Stimulated activated naive B cell treated with anti-CD40 and anti-IgM and Interleukin-4, amounts not matched to agents 10 μg/mL and 1 μg/mL and 100 μg/mL, for 72 hours (primary cell): ENCODE data around the gene ULK3.

Experiments used
- ATAC-seq, 2 donors: fragments of 150-1000 bp; cut with Tn5 transposase; replicated peaks; 2 replicates each; pipeline ENCODE4 v1.10.0; 2021; ENCODE audit warnings: moderate library complexity in 1 of 2
- DNase-seq: peaks from one replicate; pipeline ENCODE4 v3.0.0; 2021
- H3K27ac Mint-ChIP-seq: one replicate; pipeline ENCODE4 v1.8.0; 2022; ENCODE audit warnings: mild to moderate bottlenecking, mixed read lengths
- H3K27me3 Mint-ChIP-seq, 2 donors: one replicate each; pipeline ENCODE4 v1.8.0; 2022; ENCODE audit warnings: mixed read lengths in 2 of 2
- H3K36me3 Mint-ChIP-seq, 2 donors: one replicate each; pipeline ENCODE4 v1.8.0; 2022; ENCODE audit warnings: mixed read lengths in 2 of 2, mild to moderate bottlenecking in 1 of 2
- H3K4me1 Mint-ChIP-seq, 2 donors: one replicate each; pipeline ENCODE4 v1.8.0; 2022; ENCODE audit warnings: mixed read lengths in 2 of 2, mild to moderate bottlenecking in 1 of 2
- H3K4me3 Mint-ChIP-seq, 2 donors: one replicate each; pipeline ENCODE4 v1.8.0; 2022; ENCODE audit warnings: mild to moderate bottlenecking in 2 of 2, mixed read lengths in 2 of 2, moderate library complexity in 1 of 2
- H3K9me3 Mint-ChIP-seq, 2 donors: one replicate each; pipeline ENCODE4 v1.8.0; 2022; ENCODE audit warnings: mixed read lengths in 2 of 2, mild to moderate bottlenecking in 1 of 2

Gene ULK3

DNA sequence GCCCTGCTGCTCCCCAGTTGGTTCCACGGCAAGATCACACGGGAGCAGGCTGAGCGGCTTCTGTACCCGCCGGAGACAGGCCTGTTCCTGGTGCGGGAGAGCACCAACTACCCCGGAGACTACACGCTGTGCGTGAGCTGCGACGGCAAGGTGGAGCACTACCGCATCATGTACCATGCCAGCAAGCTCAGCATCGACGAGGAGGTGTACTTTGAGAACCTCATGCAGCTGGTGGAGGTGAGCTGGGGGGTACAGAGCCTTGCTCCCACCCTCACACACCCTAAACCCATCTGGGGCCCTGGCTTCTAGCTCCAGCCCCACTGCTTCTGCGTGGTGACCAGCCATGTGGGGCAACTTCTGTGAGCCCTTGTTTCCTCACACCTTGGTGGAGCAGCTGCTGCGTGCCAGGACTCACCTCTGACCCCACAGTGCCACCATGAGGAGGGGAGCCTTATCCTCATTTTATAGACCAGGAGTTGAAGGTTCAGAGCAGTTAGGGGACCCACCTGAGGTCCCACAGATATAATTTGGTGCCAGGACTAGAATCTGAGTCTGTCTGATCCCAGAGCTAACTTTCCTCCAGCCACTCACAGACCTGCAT, 43.6 kb downstream of the ULK3 start:
- H3K36me3 Mint-ChIP-seq, result peaks cover 31 to 71% of the 10 kb centered on the region in 2 donors
- peak; percentile 32 to 38 for ATAC-seq

DNA sequence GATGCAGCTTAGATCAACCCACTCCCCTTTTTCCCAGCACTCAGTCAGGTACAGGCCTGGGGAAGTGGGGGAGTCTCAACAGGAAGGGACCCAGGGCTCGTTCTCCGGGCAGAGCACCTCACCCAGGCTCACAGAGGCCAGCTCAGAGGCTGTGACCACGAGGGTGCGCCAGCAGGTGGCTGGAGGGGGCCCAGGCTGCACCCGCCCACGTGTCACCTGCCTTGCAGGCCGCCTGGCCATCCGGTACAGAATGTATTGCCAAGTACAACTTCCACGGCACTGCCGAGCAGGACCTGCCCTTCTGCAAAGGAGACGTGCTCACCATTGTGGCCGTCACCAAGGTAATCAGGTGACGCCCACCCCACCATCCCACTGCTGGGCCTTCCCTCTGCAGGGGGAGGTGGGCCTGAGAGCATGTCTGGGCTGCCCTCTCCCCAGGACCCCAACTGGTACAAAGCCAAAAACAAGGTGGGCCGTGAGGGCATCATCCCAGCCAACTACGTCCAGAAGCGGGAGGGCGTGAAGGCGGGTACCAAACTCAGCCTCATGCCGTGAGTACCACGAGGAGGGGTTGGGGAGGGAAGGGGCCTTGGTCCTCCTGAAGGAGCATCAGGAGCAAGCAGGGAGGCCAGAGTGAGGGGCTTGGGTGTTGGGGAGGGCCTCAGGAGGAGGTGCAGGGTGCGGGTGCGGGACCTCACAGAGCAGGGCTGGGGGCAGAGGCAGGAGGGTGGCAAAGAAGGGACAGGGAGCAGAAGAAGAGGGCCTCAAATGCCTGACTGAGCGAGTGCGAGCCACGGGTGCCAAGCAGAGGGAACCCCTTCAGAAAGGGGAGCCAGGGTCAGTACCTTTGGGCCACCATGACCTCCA, 44.3 kb downstream of the ULK3 start:
- peaks cover 25 to 64% of the 10 kb centered on the region in 2 donors for H3K36me3 Mint-ChIP-seq
- peaks cover 51 to 70% of the 10 kb centered on the region in 2 donors for H3K4me1 Mint-ChIP-seq
- no peaks in the 10 kb centered on the region for H3K9me3 Mint-ChIP-seq
- ATAC-seq (no peak), DNase-seq (no peak)
- no peaks in the 10 kb centered on the region for H3K27me3 Mint-ChIP-seq
- H3K27ac Mint-ChIP-seq, result peak overlapping the region; percentile 95
- peak overlapping the region; percentile 55 to 58 for H3K4me3 Mint-ChIP-seq

More for the DNA sequence above, 43.6 kb downstream of the ULK3 start:
- DNase-seq, result no peak
- Mint-ChIP-seq H3K27ac (peak overlapping the region; percentile 95), H3K4me3 (peak overlapping the region in 1 of 2 donors; percentile 52), H3K9me3 (no peaks in the 10 kb centered on the region), H3K27me3 (no peaks in the 10 kb centered on the region), H3K4me1 (peaks cover 54 to 71% of the 10 kb centered on the region in 2 donors)

DNA sequence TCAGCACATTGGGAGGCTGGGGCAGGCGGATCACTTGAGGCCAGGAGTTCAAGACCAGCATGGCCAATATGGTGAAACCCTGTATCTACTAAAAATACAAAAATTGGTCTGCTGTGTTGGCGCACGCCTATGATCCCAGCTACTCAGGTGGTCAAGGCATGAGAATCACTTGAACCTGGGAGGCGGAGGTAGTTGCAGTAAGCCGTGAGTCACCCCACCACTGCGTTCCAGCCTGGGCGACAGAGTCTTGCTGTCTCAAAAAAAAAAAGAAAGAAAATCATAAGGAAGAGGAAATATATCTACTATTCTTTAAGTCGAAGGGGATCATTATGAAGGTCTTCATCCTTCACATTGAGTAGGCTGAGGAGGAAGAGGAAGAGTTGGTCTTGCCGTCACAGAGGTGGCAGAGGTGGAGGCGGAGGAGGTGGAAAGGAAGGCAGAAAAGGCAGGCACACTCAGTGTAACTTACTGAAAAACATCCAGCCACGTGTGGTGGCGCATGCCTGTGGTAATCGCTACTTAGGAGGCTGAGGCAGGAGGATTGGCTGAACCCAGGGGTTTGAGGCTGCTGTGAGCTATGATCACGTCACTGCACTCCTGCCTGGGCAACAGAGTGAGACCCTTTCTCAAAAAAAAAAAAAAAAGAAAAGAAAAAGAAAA, 46.9 kb downstream of the ULK3 start:
- no peak for ATAC-seq
- Mint-ChIP-seq H3K27me3 (no peaks in the 10 kb centered on the region), H3K27ac (peak overlapping the region; percentile 86), H3K36me3 (peaks cover 28 to 61% of the 10 kb centered on the region in 2 donors), H3K4me3 (peak overlapping the region; percentile 55 to 61), H3K9me3 (no peaks in the 10 kb centered on the region), H3K4me1 (peaks cover 70 to 90% of the 10 kb centered on the region in 2 donors)
- no peak for DNase-seq

DNA sequence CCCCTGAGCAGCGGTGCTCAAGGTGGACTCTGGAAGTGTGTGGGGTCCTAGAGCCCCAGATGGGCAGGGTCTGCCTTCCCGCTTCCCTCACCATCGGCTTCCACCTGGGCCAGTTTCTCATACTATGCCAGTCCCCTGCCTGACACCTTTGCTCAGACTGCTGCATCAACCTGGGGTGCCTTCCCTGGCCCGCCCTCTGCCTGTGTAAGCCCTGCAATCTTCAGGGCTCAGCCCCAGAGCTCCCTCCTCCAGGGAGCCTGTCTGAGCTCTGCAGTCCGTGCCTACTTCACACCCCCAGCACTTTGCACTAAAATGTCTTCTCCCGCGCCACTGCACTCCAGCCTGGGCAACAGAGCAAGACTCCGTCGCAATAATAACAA, 48.0 kb downstream of the ULK3 start:
- DNase-seq (no peak), ATAC-seq (no peak)
- Mint-ChIP-seq H3K4me1 (peaks cover 67 to 93% of the 10 kb centered on the region in 2 donors), H3K27me3 (no peaks in the 10 kb centered on the region), H3K4me3 (peak overlapping the region; percentile 4 to 45), H3K27ac (peak overlapping the region; percentile 96), H3K36me3 (peaks cover 30 to 55% of the 10 kb centered on the region in 2 donors), H3K9me3 (no peaks in the 10 kb centered on the region)

DNA sequence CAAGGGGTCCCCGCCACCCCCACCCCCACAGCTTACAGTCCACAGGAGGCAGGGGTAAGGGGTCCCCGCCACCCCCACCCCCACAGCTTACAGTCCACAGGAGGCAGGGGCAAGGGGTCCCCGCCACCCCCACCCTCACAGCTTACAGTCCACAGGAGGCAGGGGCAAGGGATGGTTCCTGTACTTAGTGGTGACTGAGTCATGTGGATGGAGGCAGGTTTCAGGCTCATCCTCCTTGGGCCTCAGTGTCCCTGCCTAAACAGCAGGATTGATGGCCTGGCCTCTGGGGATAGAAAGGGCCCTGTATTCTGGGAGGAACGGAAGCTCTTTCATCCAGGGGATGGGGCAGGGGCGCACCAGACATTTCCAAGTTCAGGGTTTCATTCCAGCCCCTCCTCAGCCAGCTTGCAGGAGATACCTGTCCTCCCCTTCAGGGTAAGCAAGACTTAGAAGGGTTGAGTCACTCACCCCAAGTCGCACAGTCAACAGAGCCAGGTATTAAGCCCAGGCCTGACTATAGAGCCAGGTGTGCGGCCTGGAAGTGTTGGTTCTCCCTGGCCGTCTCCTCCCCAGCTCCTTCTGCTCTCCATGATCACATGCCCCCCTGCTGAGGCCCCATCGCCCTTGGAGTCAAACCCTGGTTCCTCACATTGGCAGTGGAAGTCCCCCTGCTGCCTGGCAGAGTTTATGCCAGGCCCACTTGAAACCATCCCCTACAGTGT, 48.5 kb downstream of the ULK3 start:
- no peak for DNase-seq
- Mint-ChIP-seq H3K27ac (peak overlapping the region; percentile 96), H3K36me3 (peaks cover 34 to 56% of the 10 kb centered on the region in 2 donors), H3K4me1 (peaks cover 67 to 93% of the 10 kb centered on the region in 2 donors), H3K9me3 (no peaks in the 10 kb centered on the region), H3K4me3 (peak overlapping the region; percentile 4 to 45), H3K27me3 (no peaks in the 10 kb centered on the region)
- ATAC-seq, result no peak

DNA sequence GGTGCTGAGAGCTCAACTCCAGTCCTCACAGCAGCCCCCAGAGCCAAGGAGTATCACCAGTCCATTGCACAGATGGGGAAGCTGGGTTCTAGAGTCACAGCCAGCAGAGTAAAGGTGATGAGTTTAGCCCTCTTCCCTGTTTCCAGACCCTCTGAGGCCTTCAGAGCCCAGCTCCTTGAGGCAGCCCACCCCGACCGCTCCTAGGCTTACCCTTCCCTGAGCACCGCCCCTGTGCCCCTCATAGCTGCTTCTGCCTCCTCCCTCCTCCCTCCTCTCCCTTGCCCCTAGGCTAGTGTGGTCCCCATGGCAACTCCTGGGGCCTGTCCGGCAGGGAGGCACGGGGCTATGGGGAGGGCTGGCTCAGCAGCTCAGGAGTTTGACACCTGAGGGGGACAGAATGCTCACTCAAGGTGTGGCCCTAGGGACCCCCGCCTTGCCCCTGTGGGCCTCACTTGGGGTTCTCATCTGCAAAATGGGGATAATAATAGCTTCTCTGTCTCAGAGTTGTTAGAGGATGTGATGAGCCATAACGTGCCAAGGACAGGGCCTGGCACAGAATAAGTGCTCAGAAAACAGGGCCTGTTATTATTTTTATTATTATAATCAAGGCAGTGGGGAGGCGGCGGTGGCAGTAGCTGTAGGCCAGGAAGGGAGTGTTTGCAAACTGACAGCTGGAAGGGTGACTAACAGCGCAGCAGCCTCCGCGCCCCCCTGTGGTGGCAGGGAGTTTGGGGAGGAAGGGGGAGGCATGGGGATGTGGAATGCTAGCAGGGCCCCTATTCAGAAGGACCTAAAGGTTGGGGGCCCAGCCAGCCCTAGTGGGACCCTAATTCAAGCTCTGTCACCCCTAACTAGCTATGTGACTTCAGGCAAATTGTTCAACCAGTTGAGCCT, 49.6 kb downstream of the ULK3 start:
- H3K9me3 Mint-ChIP-seq, result no peaks in the 10 kb centered on the region
- DNase-seq (no peak), ATAC-seq (no peak)
- H3K27ac Mint-ChIP-seq, result peak overlapping the region; percentile 89
- H3K36me3 Mint-ChIP-seq, result peaks cover 43 to 60% of the 10 kb centered on the region in 2 donors
- H3K27me3 Mint-ChIP-seq, result no peaks in the 10 kb centered on the region
- peaks cover 66 to 93% of the 10 kb centered on the region in 2 donors for H3K4me1 Mint-ChIP-seq
- peak overlapping the region; percentile 60 to 68 for H3K4me3 Mint-ChIP-seq

DNA sequence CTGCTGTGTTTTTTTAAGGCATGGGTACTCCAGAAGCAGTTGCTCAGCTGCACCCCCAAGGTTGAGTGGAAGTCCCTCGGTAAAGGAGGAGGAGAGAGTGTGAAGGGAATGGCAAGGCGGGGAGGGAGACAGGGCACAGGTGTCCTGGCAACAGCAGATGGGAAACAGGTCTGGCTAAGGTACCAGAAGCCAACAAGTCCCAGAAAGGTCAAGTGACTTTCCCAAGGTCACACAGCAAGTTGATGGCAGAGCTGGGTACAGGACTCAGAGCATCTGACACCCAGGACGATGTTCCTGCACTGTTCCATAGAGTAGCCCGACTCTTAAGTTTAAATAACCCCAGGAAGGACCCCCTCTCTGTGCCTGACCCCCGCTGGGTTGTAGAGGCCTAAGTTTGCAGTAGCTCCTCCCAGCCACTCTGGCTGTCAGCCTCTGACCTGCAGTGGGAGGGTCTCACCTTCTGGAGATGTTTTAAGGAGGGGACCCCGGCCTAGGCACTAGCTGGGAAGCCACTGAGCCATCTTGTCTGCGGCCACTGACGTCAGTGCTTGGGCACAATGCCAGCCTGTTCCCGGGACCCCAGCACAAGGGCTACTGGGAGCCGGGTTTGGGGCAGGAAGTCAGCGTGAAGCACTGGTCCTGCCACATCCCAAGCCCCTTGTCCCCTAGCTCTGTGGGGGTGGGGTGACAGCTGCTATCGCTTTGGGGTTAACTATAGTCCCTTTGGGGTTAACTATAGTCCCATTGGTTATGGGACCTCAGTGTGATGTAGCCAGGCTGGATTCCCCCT, 50.5 kb downstream of the ULK3 start:
- H3K4me1 Mint-ChIP-seq, result peaks cover 66 to 93% of the 10 kb centered on the region in 2 donors
- H3K27me3 Mint-ChIP-seq, result no peaks in the 10 kb centered on the region
- DNase-seq (no peak), ATAC-seq (no peak)
- H3K27ac Mint-ChIP-seq, result peak overlapping the region; percentile 89
- peaks cover 43 to 60% of the 10 kb centered on the region in 2 donors for H3K36me3 Mint-ChIP-seq
- H3K4me3 Mint-ChIP-seq, result peak overlapping the region; percentile 68 to 79
- H3K9me3 Mint-ChIP-seq, result no peaks in the 10 kb centered on the region

DNA sequence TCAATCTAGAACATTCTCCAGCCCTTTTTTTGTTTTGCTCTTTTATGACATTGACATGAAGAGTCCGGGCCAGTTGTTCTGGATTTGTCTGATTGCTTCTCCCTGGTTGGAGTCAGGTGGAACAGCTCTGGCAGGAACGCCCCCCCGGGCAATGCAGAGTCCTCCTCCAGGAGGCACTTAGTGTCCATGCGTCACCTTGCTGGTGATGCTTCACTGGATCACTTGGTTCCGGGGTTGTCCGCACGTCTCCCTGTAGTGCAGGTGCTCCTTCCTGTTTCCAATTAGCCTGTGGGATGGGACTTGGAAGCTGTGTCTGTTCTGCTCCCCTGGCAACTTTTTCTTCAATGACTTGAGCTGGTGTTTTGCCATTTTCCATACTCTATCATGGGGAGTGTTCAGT, 51.3 kb downstream of the ULK3 start:
- H3K4me1 Mint-ChIP-seq, result peaks cover 70 to 96% of the 10 kb centered on the region in 2 donors
- ATAC-seq, result no peak
- H3K27me3 Mint-ChIP-seq, result no peaks in the 10 kb centered on the region
- H3K4me3 Mint-ChIP-seq, result peak overlapping the region; percentile 68 to 79
- peak overlapping the region; percentile 89 for H3K27ac Mint-ChIP-seq
- DNase-seq, result no peak
- peaks cover 44 to 63% of the 10 kb centered on the region in 2 donors for H3K36me3 Mint-ChIP-seq
- H3K9me3 Mint-ChIP-seq, result no peaks in the 10 kb centered on the region

DNA sequence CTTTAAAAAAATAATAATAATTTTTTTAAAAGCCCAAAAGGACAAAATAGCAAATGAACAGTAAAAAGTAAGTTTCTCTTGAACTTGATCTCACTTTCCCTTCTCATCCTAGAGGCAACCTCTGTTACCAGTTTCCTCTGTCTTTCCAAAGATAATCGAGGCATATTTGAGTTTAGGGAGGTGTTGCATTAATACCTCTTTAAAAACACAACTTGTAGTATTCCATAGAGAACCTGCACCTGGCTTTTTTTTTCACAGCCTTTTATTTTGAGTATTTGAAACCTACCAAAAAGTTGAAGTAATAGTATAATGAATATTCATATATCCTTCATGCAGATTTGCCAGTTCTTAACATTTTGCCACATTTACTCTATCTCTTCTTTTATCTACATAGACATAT, 51.9 kb downstream of the ULK3 start:
- H3K9me3 Mint-ChIP-seq, result no peaks in the 10 kb centered on the region
- H3K27ac Mint-ChIP-seq, result no peak overlapping the region
- peaks cover 69 to 97% of the 10 kb centered on the region in 2 donors for H3K4me1 Mint-ChIP-seq
- peak overlapping the region; percentile 79 to 98 for H3K4me3 Mint-ChIP-seq
- no peaks in the 10 kb centered on the region for H3K27me3 Mint-ChIP-seq
- DNase-seq (no peak), ATAC-seq (no peak)
- H3K36me3 Mint-ChIP-seq, result peaks cover 40 to 61% of the 10 kb centered on the region in 2 donors

DNA sequence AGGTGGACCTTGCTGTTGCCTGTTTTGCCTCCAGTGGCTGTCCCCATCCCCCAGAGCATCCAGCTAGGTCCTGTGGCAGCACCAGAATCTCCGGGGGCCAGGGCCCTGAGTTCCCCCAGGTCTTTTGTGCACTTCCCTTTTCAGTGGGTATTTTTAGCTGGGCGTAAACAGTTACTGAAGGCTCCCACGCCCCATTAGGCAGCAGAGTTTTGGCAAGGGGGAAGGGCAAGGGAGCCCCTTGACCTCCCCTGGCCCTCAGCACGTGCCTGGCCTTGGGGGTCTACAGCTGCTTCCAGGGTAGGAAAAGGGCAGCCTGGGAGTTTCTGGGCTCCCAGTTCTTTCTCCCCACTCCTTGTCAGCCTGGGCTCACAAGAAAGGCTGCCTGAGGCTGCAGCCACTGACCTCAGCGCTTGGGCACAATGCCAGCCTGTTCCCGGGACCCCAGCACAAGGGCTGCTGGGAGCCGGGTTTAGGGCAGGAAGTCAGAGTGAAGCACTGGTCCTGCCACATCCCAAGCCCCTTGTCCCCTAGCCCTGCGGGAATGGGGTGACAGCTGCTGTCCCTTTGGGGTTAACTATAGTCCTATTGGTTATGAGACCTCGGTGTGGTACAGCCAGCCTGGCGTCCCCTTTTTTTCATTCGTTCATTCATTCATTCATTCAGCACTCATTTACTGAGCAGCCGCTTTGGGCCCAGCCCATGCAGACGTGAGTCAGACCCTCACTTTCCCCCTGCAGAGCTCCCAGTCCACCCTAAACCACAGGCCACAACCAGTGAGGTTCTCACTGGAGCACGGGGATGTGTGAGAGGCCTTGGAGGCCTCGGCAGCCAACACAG, 52.7 kb downstream of the ULK3 start:
- Mint-ChIP-seq H3K36me3 (peaks cover 40 to 62% of the 10 kb centered on the region in 2 donors), H3K27me3 (no peaks in the 10 kb centered on the region), H3K9me3 (no peaks in the 10 kb centered on the region), H3K27ac (peak overlapping the region; percentile 99), H3K4me1 (peaks cover 73 to 97% of the 10 kb centered on the region in 2 donors), H3K4me3 (peak overlapping the region; percentile 98)
- ATAC-seq (peak; percentile 22 to 24), DNase-seq (peak; percentile 70)

DNA sequence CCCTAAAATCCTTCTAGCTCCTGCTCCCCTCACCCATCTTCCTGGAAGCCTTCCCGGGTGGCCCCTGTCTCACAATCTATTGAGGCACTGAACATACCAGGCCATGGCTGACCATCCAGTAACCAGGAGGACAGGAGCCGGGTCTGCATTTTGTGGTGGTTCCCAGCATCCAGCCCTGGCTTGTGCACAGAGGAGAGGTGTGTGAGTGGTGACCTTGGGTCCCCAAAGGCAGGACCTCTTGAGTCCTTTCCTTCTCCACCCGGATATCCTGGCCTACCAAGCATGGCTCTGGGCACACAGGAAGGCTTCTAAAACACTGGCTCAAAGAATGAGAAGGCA, 53.2 kb downstream of the ULK3 start:
- H3K27ac Mint-ChIP-seq, result peak overlapping the region; percentile 99
- DNase-seq, result no peak
- no peaks in the 10 kb centered on the region for H3K27me3 Mint-ChIP-seq
- H3K9me3 Mint-ChIP-seq, result no peaks in the 10 kb centered on the region
- H3K4me3 Mint-ChIP-seq, result peak overlapping the region; percentile 98
- no peak for ATAC-seq
- H3K4me1 Mint-ChIP-seq, result peaks cover 72 to 97% of the 10 kb centered on the region in 2 donors
- H3K36me3 Mint-ChIP-seq, result peaks cover 44 to 62% of the 10 kb centered on the region in 2 donors

DNA sequence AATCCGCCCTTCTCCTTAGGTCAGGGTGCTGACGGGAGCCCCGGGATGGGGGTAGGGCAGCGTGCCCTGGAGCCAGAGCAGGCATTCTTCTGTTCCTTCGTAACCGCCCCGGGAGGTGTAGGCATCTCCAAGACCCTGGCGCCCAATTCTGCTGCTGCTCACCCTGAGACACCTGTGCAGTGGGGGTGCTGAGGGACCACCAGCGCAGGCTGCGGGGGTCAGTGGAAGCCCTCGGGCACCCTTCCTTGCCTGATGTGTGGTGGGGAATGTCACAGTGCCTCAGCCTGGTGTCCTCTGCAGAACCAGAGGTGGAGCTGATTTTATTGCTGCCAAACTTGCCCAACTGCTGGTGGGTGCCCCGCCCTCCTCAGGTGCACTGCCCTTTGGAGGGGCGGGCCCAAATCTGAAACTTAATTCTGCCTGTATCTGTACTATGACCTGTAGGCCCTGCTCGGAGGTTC, 53.8 kb downstream of the ULK3 start:
- Mint-ChIP-seq H3K9me3 (no peaks in the 10 kb centered on the region), H3K27ac (peak overlapping the region; percentile 99), H3K4me3 (peak overlapping the region; percentile 98), H3K27me3 (no peaks in the 10 kb centered on the region), H3K36me3 (peaks cover 48 to 67% of the 10 kb centered on the region in 2 donors), H3K4me1 (peaks cover 71 to 97% of the 10 kb centered on the region in 2 donors)
- ATAC-seq (peak; percentile 10 to 11), DNase-seq (no peak)
